ENCODE results near the gene KLHL21.
A peak's percentile ranks its signal among the peaks of the same experiment; 100 is the strongest.
"Not testable (repeated sequence)": the region's sequence is repeated elsewhere in the genome, so short reads cannot be mapped to it uniquely, and the experiment has no call there.

KLHL21 gene

GRCh38 chr1:6601923-6602668, 573 bp downstream of the KLHL21 start:
- no peak for DNase-seq (ENCODE audit: low read depth, low spot score)

GRCh38 chr1:6601049-6601922, 1.4 kb downstream of the KLHL21 start:
- DNase-seq (ENCODE audit: low read depth, low spot score): peak; percentile 58
- peak overlapping the region; percentile 88 for H3K4me3 ChIP-seq (ENCODE audit: low read length)

More at GRCh38 chr1:6601923-6602668, 573 bp downstream of the KLHL21 start:
- H3K4me3 ChIP-seq (ENCODE audit: low read length): peak overlapping the region; percentile 88

GRCh38 chr1:6600410-6601048, 2.1 kb downstream of the KLHL21 start:
- no peak for DNase-seq (ENCODE audit: low read depth, low spot score)
- H3K4me3 ChIP-seq (ENCODE audit: low read length): peak overlapping the region; percentile 88

DNA sequence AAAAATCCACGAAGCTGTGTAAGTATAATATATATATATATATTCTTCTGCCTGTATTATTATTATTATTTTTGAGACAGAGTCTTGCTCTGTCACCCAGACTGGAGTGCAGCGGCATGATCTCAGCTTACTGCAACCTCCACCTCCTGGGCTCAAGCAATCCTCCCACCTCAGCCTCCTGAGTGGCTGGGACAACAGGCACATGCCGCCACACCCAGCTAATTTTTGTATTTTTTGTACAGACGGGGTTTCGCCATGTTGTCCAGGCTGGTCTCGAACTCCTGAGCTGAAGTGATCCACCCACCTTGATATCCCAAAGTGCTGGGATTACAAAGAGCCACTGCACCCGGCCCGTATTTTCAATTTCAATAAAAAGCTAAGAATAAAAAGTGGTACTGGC, 2.7 kb downstream of the KLHL21 start:
- DNase-seq (ENCODE audit: low read depth, low spot score): not testable (repeated sequence)
- H3K4me3 ChIP-seq (ENCODE audit: low read length): peak overlapping the region; percentile 88

DNA sequence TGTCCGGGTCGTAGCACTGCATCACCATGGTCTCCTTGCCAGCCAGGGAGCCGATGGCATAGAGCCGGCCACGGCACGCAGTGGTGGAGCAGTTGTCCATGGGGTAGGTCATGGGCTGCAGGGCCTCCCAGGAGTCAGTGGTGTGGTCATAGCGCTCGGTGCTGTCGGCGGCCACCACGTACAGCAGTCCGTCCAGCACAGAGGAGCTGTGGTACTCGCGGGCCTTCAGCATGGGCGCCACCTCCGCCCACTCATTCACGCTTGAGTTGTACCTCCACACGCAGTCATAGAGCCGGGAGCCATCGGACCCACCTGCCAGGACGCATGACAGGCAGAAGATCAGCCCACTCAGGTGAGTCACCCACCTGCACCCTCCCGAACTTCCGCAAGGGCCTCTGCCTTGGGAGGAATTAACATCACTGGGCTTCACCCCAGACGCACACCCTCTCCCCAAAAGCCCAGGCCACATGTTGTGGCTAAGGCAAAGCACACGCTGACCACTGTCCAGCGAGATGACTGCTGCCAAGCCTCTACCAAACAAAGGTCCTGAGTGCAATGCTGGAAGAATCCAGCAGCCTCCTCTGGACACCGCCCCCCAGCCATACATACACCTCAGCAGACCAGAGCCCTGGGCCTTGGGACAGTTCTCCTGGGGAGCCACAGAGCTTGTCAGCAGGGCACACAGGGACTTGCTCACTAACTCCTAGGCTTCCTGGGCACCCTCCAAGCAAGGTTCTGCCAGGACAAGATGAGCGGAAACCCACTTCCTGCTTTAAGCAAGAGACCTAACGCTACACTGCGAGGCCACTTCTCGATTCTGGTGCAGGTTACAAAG, 3.3 kb downstream of the KLHL21 start:
- peak overlapping the region; percentile 88 for H3K4me3 ChIP-seq (ENCODE audit: low read length)
- DNase-seq (ENCODE audit: low read depth, low spot score): peak; percentile 88

- no peak overlapping the region for H3K4me3 ChIP-seq (ENCODE audit: low read length)
- no peak for DNase-seq (ENCODE audit: low read depth, low spot score)
These were observed 4.9 kb downstream of the KLHL21 start for GRCh38 chr1:6597777-6598131.

DNA sequence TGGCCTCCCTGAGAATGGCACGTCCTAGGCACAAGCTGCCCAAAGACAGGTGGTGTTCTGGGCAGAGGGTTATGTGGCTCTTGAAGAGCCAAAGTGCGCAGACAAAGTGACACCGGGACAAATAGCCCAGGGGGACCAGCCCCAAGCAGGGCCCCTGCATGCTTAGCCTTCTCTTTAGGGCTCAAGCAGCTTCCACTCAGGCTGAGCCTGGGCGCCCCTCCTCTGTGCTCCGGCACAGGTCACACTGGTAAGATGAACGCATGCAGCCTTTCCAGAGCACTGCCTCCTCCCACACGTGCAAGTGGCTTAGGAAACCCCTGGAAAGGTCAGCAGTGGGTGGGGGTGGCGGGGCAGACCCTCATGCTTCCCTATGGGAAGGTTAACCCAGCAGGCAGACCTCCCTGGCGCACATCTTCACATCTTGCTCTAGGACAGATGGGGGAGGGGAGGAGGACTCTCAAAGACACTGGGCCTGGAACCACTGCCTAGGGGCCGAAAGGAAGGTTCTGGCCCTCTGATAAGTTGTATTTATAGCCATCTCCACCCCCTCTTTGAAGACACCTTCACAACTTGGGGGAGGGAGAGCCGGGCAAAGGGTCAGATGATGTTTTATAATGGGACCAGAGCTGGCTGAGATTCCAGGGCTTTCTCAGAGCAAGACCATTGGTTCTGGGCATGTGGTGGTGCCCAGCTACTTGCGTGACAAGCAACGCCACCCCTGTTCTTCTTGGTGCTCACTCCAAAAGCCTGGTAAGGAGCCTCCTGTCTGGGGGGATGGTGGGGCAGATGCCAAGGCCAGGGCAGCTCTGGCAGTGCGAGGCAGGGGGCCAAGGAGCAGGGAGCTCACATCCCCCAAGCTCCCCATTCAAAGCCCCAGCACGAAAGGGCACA, 5.5 kb downstream of the KLHL21 start:
- DNase-seq (ENCODE audit: low read depth, low spot score): no peak
- no peak overlapping the region for H3K4me3 ChIP-seq (ENCODE audit: low read length)

- no peak for DNase-seq (ENCODE audit: low read depth, low spot score)
These were observed 6.3 kb downstream of the KLHL21 start for GRCh38 chr1:6596351-6596750.

GRCh38 chr1:6594977-6595740, 7.5 kb downstream of the KLHL21 start:
- DNase-seq (ENCODE audit: low read depth, low spot score): no peak
- no peak overlapping the region for H3K4me3 ChIP-seq (ENCODE audit: low read length)

More at GRCh38 chr1:6596351-6596750, 6.3 kb downstream of the KLHL21 start:
- no peak overlapping the region for H3K4me3 ChIP-seq (ENCODE audit: low read length)

- DNase-seq (ENCODE audit: low read depth, low spot score): no peak
- H3K4me3 ChIP-seq (ENCODE audit: low read length): no peak overlapping the region
These were observed 8.9 kb downstream of the KLHL21 start for GRCh38 chr1:6593810-6594209.

DNA sequence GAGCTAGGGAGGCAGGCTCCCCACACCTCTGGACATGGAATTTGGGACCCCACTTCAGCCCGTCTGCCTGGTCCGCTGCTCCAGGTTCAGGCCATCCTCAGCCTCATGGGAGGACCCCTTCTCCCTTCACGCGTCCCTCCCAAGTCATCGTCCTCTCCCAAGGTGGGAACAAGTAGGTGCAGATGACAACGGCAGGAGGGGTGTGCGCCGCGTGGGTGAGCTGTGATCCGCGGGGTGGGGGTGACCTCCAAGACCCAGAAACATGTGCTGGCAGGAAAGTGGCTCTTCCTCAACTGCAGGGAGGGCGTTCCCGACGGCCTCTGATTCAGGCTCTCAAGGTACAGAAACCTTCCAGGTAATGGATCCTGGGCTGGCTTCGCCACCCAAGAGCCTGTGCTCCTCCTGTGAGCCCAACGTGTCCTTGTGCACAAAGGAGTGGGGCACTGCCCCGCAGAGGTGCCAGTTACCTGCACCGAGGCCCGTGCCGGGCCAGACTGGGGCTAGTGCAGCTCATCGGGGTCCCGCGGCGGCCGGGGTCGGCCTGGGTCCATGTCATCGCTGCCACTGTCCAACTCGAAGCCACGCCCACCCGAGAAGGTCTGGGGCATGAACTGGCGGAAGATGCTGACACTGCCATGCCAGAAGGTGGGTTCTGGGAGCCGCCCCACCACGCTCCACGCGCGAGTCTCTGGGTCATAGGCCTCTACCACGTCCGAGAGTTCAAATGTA, 9.6 kb downstream of the KLHL21 start:
- H3K4me3 ChIP-seq (ENCODE audit: low read length): no peak overlapping the region
- no peak for DNase-seq (ENCODE audit: low read depth, low spot score)

- H3K4me3 ChIP-seq (ENCODE audit: low read length): no peak overlapping the region
- no peak for DNase-seq (ENCODE audit: low read depth, low spot score)
These were observed 10.2 kb downstream of the KLHL21 start for GRCh38 chr1:6592441-6592840.

GRCh38 chr1:6591644-6592043, 11.0 kb downstream of the KLHL21 start:
- DNase-seq (ENCODE audit: low read depth, low spot score): no peak
- no peak overlapping the region for H3K4me3 ChIP-seq (ENCODE audit: low read length)

- no peak overlapping the region for H3K4me3 ChIP-seq (ENCODE audit: low read length)
- DNase-seq (ENCODE audit: low read depth, low spot score): no peak
These were observed 11.4 kb downstream of the KLHL21 start for GRCh38 chr1:6591222-6591621.

DNA sequence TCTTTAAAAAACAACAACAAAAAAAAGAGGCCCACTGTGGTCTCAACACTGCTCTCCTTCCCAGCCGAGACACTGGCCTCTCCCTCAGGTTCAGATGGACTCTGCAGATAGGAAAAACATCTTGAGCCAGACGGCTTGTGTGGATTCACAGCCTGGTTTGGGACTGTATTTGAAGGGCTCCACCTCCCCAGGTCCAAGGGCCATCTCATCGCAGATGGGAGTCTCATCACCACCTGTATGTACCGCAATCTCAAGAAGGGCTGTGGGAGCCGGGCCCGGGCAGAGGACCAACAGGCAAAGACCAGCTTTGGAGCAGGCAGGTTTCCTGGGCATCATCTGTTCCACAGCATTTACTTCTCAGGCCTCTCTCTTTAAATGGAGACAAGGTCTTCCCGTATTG, 12.6 kb downstream of the KLHL21 start:
- no peak overlapping the region for H3K4me3 ChIP-seq (ENCODE audit: low read length)

GRCh38 chr1:6588893-6589520, 13.7 kb downstream of the KLHL21 start:
- H3K4me3 ChIP-seq (ENCODE audit: low read length): no peak overlapping the region
- no peak for DNase-seq (ENCODE audit: low read depth, low spot score)

More for the DNA sequence above, 12.6 kb downstream of the KLHL21 start:
- DNase-seq (ENCODE audit: low read depth, low spot score): no peak

Data from Jurkat, Clone E6-1 (cell line).